Muscle of leg (tissue), 11 donors: Measurements from ENCODE around the gene WDR49. TPM values are rescaled to one million over a fixed set of nuclear protein-coding genes. Genes with fewer than 3 reads are reported as not detected.

Experiments used
- DNase-seq: peaks from one replicate; pipeline ENCODE4 v3.0.0; 2013
- H3K27ac ChIP-seq: one replicate; pipeline ENCODE4 v1.5.1; 2013; ENCODE audit warnings: mild to moderate bottlenecking, low read length, control low read depth
- H3K27me3 ChIP-seq: one replicate; pipeline ENCODE4 v1.6.1; 2013; ENCODE audit warnings: low read length; ENCODE audit not compliant: control insufficient read depth, insufficient read depth
- H3K36me3 ChIP-seq: one replicate; pipeline ENCODE4 v1.6.1; 2013; ENCODE audit warnings: low read length; ENCODE audit not compliant: control insufficient read depth, insufficient read depth
- H3K4me1 ChIP-seq: one replicate; pipeline ENCODE4 v1.6.1; 2013; ENCODE audit warnings: low read length; ENCODE audit not compliant: control insufficient read depth, insufficient read depth
- H3K4me3 ChIP-seq: one replicate; pipeline ENCODE4 v1.5.1; 2013; ENCODE audit warnings: low read length, control low read depth
- H3K9me3 ChIP-seq: replicated peaks from 2 replicates; pipeline ENCODE4 v1.6.1; 2013; ENCODE audit warnings: low read depth, low read length; ENCODE audit not compliant: control insufficient read depth
- WGBS: methylation state at CpG from one replicate; pipeline ENCODE4 v1.1.5; 2013; ENCODE audit warnings: missing lambda C conversion rate; ENCODE audit not compliant: insufficient coverage; 5-methylcytosine and 5-hydroxymethylcytosine counted together
- polyA plus RNA-seq, 8 donors: library from polyadenylated mRNA; unstranded; fragments of 120-200 nt; gene quantifications; one replicate each; pipeline versions ENCODE4 v1.2.1 to v1.2.3, GENCODE V29; 2013; ENCODE audit warnings: inconsistent platforms in 1 of 8, low replicate concordance in 1 of 8; ENCODE audit not compliant: insufficient read length in 8 of 8, insufficient read depth in 1 of 8
- total RNA-seq: library from RNA; stranded (reverse); fragments of 120-200 nt; gene quantifications from one replicate; pipeline ENCODE4 v1.2.4, GENCODE V29; 2013

WDR49 gene
- total and polyA plus RNA-seq, 9 donors, result 0.05 to 0.58 (median 0.27) TPM; not detected in 2

DNA sequence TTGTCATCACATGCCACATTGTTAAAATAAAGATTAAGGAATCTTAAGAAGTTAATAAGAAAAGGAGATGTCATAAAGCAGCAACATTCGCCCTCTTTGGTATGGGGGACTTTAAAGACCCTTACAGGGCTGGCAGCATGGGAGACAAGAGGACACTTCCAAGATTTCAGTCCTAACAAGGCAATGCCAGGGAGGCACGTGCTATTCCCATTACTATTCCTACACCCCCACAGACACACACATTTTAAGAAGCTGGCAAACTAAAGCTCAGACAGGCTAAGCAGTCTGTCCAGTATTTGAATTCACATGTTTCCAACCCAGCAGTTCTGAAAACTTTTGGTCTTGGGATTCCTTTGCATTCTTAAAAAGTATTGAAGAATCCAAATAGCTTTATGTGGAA, 80.8 kb downstream of the WDR49 start:
- Histone ChIP-seq H3K4me3 (no peak overlapping the region), H3K4me1 (no peaks in the 10 kb centered on the region), H3K27ac (no peak overlapping the region), H3K36me3 (no peaks in the 10 kb centered on the region), H3K9me3 (no peaks in the 10 kb centered on the region), H3K27me3 (no peaks in the 10 kb centered on the region)
- 88% methylated on average over 2 of the region's 2 CpGs for WGBS
- DNase-seq, result no peak

DNA sequence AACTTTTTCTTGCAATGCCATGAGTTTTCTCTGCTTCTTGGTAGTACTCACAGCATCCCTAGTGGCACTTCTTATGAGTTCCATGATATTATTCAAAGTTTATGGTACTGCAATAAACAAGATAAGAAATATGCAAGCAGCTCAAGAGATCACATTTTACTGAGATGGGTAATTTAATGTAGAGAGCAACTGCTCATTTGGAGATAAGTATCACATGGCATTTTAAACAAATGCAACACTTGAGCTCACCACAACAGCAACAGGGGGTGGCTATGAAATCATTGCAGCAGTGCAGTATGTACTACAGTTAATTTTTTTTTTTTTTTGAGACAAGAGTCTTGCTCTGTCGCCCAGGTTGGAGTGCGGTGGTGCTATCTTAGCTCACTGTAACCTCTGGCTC, 85.1 kb downstream of the WDR49 start:
- Histone ChIP-seq H3K27me3 (no peaks in the 10 kb centered on the region), H3K9me3 (no peaks in the 10 kb centered on the region), H3K27ac (no peak overlapping the region), H3K4me1 (no peaks in the 10 kb centered on the region), H3K4me3 (no peak overlapping the region), H3K36me3 (no peaks in the 10 kb centered on the region)
- no CpG with 5 or more reads among the region's 2 CpGs for WGBS
- DNase-seq, result no peak

DNA sequence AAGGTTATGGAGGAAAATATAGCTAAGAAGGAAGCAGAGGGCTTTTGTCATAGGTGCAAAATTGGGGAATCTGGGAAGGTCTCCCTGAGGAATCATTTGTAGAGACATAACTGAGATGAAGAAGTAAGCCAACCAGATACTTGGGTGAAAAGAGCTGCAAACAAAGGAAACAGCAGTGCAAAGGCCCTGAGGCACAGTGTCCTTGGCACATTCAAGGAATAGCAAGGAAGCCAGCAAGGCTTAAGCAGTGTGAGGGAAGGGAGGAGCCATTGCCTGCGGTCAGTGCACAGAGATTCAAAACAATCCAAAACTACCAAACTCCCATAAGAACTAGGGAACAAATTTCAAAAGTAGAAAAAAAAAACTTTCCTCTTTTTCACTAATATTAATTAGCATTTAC, 88.3 kb downstream of the WDR49 start:
- Histone ChIP-seq H3K4me1 (no peaks in the 10 kb centered on the region), H3K4me3 (no peak overlapping the region), H3K36me3 (no peaks in the 10 kb centered on the region), H3K9me3 (no peaks in the 10 kb centered on the region), H3K27ac (no peak overlapping the region), H3K27me3 (no peaks in the 10 kb centered on the region)
- no peak for DNase-seq
- no CpG with 5 or more reads among the region's 1 CpG for WGBS

DNA sequence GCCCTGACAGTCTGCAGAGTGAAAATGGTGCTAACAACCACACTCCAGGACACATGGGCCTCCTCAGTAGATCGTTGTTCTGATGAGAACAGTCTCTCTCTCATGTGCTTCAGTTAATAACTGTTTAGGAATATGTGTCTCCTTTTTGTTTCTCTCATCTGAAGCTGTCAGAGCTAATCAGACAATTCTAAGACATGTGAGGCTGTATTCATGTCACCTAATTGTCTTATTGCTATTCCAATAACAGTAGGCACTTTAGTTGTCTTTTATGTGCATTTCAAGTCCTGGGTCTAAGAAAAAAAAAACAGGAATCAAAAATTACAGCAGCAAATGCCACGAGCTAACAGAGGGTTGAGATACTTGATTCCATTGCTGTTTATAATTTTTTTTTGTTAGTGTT, 89.1 kb downstream of the WDR49 start:
- DNase-seq, result no peak

DNA sequence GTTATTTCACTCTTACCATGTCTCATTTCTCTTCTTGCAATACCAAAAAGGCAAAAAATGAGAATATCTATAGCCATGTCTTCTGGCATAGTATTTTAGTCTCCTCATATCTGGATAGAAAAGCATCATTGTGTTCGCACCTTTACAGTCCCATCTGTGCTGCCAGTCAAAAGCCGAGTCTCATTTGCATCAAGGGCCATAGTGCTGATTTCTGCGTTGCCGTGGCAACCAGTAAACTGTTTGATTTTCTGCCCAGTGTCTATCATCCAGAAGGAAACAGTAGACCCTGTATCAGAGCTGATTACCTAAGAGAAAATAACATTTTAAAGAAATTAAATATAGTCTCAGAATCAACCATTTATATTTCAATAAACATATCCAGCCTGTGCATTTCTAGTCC, 93.8 kb downstream of the WDR49 start:
- Histone ChIP-seq H3K4me3 (no peak overlapping the region), H3K9me3 (no peaks in the 10 kb centered on the region), H3K27me3 (no peaks in the 10 kb centered on the region), H3K27ac (no peak overlapping the region), H3K4me1 (no peaks in the 10 kb centered on the region), H3K36me3 (no peaks in the 10 kb centered on the region)
- 94% methylated on average over 2 of the region's 4 CpGs for WGBS
- no peak for DNase-seq

More for the DNA sequence above, 89.1 kb downstream of the WDR49 start:
- no CpG with 5 or more reads among the region's 2 CpGs for WGBS
- Histone ChIP-seq H3K4me3 (no peak overlapping the region), H3K36me3 (no peaks in the 10 kb centered on the region), H3K27ac (no peak overlapping the region), H3K9me3 (no peaks in the 10 kb centered on the region), H3K4me1 (no peaks in the 10 kb centered on the region), H3K27me3 (no peaks in the 10 kb centered on the region)

DNA sequence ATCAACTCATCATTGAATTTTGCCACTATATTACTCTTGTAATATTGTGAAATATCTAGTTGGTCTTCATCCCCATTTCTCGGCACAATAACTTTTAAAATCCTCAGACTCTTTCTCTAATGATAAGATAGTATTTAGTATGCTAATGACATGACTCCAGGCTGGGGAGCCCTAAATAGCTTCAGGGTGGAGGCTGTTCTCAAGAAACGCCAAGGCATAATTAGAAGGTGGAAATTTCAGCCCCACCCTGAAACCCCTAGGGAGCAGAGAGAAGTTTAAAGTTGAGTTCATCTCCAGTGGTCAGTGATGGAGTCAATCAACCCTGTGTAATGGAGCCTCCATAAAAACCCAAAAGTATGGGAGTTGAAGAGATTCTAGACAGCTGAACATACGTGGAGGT, 98.8 kb downstream of the WDR49 start:
- no peaks in the 10 kb centered on the region for H3K36me3 ChIP-seq
- WGBS, result no CpG with 5 or more reads among the region's 3 CpGs
- no peaks in the 10 kb centered on the region for H3K27me3 ChIP-seq
- no peaks in the 10 kb centered on the region for H3K4me1 ChIP-seq
- no peak overlapping the region for H3K4me3 ChIP-seq
- no peak for DNase-seq
- no peaks in the 10 kb centered on the region for H3K9me3 ChIP-seq
- no peak overlapping the region for H3K27ac ChIP-seq

DNA sequence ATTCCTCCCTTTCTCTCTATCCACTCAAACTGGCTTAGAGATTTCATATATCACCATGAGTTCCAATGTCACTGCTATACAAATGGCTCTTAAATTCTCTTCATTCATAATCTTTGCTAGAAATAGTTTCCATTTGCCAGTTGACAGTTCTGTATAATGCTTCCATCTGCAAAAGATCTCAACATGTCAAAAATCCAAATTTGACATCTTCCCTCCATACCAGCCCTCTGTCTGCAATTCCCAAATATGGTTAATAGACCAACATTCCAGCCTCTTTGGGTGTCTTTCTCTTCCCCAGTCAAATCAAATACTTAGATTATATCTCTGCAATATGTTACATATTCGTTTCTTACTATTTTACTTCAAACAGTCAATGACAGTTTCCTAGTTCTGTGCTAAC, 115.7 kb downstream of the WDR49 start:
- H3K27me3 ChIP-seq, result no peaks in the 10 kb centered on the region
- DNase-seq, result no peak
- no peaks in the 10 kb centered on the region for H3K36me3 ChIP-seq
- no peaks in the 10 kb centered on the region for H3K4me1 ChIP-seq
- WGBS, result no CpG with 5 or more reads among the region's 1 CpG
- H3K4me3 ChIP-seq, result no peak overlapping the region
- H3K27ac ChIP-seq, result no peak overlapping the region
- peaks cover 5% of the 10 kb centered on the region for H3K9me3 ChIP-seq

DNA sequence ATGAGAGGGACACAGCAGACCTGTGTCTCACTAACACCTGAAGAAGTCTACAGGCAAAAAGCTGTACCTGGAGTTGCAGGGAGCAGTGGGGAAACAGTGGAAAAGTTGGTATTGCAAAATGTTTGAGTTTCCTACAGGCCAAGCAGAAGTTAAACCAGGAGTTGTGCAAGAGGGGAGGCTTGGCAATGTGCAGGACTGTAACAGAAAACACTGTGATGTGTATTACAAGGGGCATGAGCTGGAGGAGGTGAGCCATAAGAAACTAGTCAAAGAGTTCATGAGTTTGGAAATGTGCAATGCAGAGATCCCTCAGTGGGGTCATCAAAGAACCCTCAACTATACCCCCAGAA, 132.8 kb downstream of the WDR49 start:
- H3K27me3 ChIP-seq, result no peaks in the 10 kb centered on the region
- DNase-seq, result no peak
- no peak overlapping the region for H3K4me3 ChIP-seq

DNA sequence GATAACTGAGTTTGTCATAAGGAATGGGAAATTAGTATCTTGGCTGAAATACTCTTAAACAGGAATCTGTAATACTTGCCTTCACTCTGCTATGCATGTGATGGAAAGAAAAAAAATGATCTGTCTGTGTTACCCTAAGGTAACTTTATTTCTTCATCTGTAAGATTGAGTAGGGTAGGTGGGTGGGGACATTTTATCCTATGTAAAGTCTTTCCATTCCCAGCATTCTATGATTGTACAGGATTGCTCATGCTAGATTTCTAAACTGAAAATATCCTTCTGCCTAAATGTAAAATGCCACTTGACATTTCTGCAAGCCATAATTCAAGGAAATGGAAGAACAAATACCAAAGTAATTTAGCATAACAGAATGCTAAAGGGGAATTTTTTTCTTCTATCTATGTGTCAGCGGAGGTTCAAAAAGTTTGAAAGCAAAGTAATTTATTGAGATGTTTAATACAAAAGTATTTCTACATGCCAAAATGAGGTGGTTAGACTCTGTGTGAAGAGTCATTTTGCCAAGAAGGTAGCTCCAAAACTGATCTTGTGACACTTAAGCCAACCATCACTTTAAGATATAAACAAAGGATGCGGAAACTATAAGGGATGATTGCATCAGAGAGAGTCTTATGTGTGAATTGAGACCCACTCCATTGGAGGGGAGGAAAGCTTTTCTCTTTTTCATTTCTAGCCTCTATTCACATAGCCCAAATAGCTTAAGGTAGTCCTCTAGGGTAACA, 133.3 kb downstream of the WDR49 start:
- DNase-seq, result no peak
- Histone ChIP-seq H3K36me3 (no peaks in the 10 kb centered on the region), H3K27ac (no peak overlapping the region), H3K4me3 (no peak overlapping the region), H3K9me3 (no peaks in the 10 kb centered on the region), H3K4me1 (no peaks in the 10 kb centered on the region), H3K27me3 (no peaks in the 10 kb centered on the region)
- WGBS, result no CpG with 5 or more reads among the region's 2 CpGs

More for the DNA sequence above, 132.8 kb downstream of the WDR49 start:
- no peak overlapping the region for H3K27ac ChIP-seq
- no peaks in the 10 kb centered on the region for H3K9me3 ChIP-seq
- no peaks in the 10 kb centered on the region for H3K4me1 ChIP-seq
- H3K36me3 ChIP-seq, result no peaks in the 10 kb centered on the region

DNA sequence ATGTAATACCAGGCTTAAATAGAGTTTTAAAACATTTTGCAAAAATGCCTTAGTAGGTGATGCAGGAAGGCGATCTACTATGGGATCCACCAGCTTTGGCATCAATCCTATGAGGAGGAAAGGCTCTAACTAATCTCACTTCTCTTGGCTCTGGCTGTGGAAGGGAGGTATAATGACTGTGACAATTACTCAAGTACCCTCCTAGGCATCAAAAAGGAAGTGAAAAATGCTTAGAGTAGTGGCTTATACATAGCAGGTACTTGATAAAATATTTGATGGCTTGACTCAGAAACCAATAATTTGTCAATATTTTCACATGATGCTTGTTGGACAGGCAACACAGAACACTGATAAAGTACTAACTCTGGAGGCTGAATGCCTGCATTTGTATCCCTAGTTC, 145.8 kb downstream of the WDR49 start:
- no peaks in the 10 kb centered on the region for H3K9me3 ChIP-seq
- no peaks in the 10 kb centered on the region for H3K27me3 ChIP-seq
- no peak overlapping the region for H3K4me3 ChIP-seq
- no peak overlapping the region for H3K27ac ChIP-seq
- no peaks in the 10 kb centered on the region for H3K4me1 ChIP-seq
- no peaks in the 10 kb centered on the region for H3K36me3 ChIP-seq
- DNase-seq, result no peak
- no CpG with 5 or more reads among the region's 1 CpG for WGBS

DNA sequence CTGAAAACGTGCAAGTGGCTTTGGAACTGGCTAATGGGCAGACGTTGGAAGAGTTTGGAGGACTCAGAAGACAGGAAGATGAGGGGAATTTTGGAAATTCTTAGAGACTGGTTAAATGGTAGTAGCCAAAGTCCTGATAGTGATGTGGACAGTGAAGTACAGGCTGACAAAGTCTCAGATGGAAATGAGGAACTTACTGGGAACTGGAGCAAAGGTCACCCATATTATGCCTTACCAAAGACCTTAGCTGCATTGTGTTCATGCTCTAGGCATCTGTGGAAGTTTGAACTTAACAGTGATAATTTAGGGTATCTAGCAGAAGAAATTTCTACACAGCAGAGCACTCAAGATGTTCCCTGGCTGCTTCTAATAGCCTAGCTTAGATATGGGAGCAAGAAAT, 151.3 kb downstream of the WDR49 start:
- no peaks in the 10 kb centered on the region for H3K9me3 ChIP-seq

More for the DNA sequence above, 151.3 kb downstream of the WDR49 start:
- Histone ChIP-seq H3K27ac (no peak overlapping the region), H3K4me1 (no peaks in the 10 kb centered on the region), H3K36me3 (no peaks in the 10 kb centered on the region), H3K27me3 (no peaks in the 10 kb centered on the region), H3K4me3 (no peak overlapping the region)
- WGBS, result 64% methylated on average over 2 of the region's 2 CpGs
- DNase-seq, result no peak
